Activated naive CD8-positive, alpha-beta T cell treated with anti-CD3 and anti-CD28 coated beads, Interleukin-2, amount 50 U/mL, for 24 hours (primary cell): ENCODE measurements around the gene ABCC8.

Experiments used
- ATAC-seq: fragments of 150-1000 bp; cut with Tn5 transposase; one replicate; pipeline ENCODE4 v1.10.0; 2021
- DNase-seq: peaks from one replicate; pipeline ENCODE4 v3.0.0; 2021
- H3K27ac Mint-ChIP-seq: one replicate; pipeline ENCODE4 v1.8.0; 2021; ENCODE audit warnings: mild to moderate bottlenecking, mixed read lengths
- H3K27me3 Mint-ChIP-seq: one replicate; pipeline ENCODE4 v1.8.0; 2021; ENCODE audit warnings: mixed read lengths
- H3K36me3 Mint-ChIP-seq: one replicate; pipeline ENCODE4 v1.8.0; 2021; ENCODE audit warnings: low read depth, mixed read lengths
- H3K4me1 Mint-ChIP-seq: one replicate; pipeline ENCODE4 v1.8.0; 2021; ENCODE audit warnings: mixed read lengths
- H3K4me3 Mint-ChIP-seq: one replicate; pipeline ENCODE4 v1.8.0; 2021; ENCODE audit warnings: mild to moderate bottlenecking, moderate library complexity, mixed read lengths
- H3K9me3 Mint-ChIP-seq: one replicate; pipeline ENCODE4 v1.8.0; 2021; ENCODE audit warnings: mixed read lengths

ABCC8 gene

GRCh38 chr11:17378655-17379054 is 98.0 kb downstream of the ABCC8 start:
- Mint-ChIP-seq H3K36me3 (peaks cover 5% of the 10 kb centered on the region), H3K27ac (no peak overlapping the region), H3K4me3 (no peak overlapping the region), H3K4me1 (no peaks in the 10 kb centered on the region), H3K9me3 (peaks cover 3% of the 10 kb centered on the region), H3K27me3 (no peaks in the 10 kb centered on the region)
- DNase-seq (no peak), ATAC-seq (no peak)

DNA sequence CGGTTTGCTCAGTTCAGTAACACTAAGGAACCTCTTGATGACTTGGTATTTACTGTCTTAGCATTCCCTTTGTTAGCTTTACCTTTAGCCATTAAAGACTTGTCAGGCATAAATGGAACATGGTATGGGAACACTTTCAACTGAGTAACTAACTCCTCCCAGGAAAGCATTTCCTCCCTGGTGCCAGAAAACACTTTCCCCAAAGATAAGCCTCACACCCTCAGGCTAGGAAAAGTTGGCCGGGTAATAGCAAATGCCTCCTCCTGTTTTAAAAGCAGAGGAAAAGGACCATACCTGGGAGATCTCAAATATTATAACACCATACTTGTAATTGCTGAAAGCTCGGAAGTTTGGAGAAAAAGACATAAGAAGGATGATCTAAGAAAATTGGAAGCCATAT is 100.2 kb downstream of the ABCC8 start:
- H3K36me3 Mint-ChIP-seq: peaks cover 23% of the 10 kb centered on the region
- no peaks in the 10 kb centered on the region for H3K27me3 Mint-ChIP-seq
- no peak overlapping the region for H3K27ac Mint-ChIP-seq
- ATAC-seq: no peak
- DNase-seq: no peak
- no peak overlapping the region for H3K4me3 Mint-ChIP-seq
- no peaks in the 10 kb centered on the region for H3K4me1 Mint-ChIP-seq
- H3K9me3 Mint-ChIP-seq: peaks cover 19% of the 10 kb centered on the region

DNA sequence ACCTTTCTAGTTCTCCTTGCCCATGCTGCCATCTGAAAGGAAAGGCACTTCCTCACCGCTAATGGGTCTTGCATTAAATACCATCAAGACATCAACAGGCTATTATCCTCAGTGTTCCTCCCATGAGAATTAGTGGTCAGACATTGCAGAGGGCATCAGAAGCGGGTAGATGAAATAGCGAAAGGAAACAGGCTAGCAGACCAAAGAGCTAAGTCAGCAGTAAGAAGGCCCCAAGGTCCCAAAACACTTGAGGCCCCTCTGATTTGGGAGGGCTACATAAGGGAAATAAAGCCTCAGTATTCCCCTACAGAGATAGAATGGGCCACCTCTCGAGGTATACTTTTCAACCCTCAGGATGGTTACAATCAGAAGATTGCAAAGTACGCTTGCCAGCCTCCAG is 101.1 kb downstream of the ABCC8 start:
- H3K4me1 Mint-ChIP-seq: no peaks in the 10 kb centered on the region
- no peaks in the 10 kb centered on the region for H3K27me3 Mint-ChIP-seq
- DNase-seq (no peak), ATAC-seq (no peak)
- H3K27ac Mint-ChIP-seq: no peak overlapping the region
- H3K4me3 Mint-ChIP-seq: no peak overlapping the region
- peaks cover 29% of the 10 kb centered on the region for H3K9me3 Mint-ChIP-seq
- H3K36me3 Mint-ChIP-seq: peaks cover 32% of the 10 kb centered on the region

DNA sequence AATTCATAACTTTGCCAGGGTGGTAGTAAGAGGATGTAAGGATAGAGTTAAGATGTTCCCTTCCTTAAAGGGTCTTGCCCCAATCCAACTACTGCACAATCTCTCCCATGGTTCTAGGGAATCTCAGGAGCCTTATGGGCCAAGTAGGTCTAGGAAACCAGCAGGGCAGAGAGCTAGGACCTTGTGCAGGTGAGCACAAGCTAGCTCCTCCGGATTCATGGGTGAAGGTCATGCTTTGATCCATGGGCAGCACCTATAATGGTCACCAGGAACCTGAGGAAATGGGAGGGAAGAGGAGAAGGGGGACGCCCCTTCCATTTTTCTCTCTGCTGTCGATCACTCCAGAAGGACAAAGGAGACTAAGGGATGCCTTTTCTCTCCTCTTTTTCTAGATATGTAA is 105.0 kb downstream of the ABCC8 start:
- no peak overlapping the region for H3K4me3 Mint-ChIP-seq
- ATAC-seq: no peak
- H3K36me3 Mint-ChIP-seq: peaks cover 68% of the 10 kb centered on the region
- peaks cover 13% of the 10 kb centered on the region for H3K4me1 Mint-ChIP-seq
- H3K27me3 Mint-ChIP-seq: no peaks in the 10 kb centered on the region
- no peak overlapping the region for H3K27ac Mint-ChIP-seq
- no peak for DNase-seq
- H3K9me3 Mint-ChIP-seq: peaks cover 52% of the 10 kb centered on the region

DNA sequence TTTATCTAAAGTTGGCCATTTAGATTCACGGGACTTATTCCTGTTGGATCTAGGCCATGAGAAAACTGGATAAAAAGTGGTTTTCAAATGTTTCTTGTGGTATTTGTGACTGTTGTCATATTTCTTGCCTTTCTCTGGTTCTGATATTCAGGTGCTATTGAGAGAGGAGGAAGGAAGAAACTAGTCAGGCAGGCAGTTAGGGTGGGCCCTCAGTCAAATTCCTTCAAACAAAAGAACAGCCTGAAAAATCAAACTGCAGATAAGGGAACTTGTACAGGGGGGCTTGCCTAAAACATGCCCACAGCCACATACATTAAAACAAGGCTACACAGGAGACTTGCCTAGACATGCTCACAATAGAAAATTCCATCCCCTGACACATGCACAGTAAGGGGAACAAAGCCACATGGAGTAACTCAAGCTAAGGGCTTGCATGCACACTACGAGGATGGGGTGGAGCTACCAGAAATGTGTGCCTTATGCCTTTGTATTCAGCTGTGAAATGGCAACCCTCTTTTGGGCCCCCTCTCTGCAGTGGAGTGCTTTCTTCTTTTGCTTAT is 106.9 kb downstream of the ABCC8 start:
- Mint-ChIP-seq H3K9me3 (peaks cover 52% of the 10 kb centered on the region), H3K4me1 (peaks cover 13% of the 10 kb centered on the region), H3K27me3 (no peaks in the 10 kb centered on the region), H3K27ac (no peak overlapping the region), H3K4me3 (no peak overlapping the region), H3K36me3 (peaks cover 68% of the 10 kb centered on the region)
- no peak for DNase-seq
- ATAC-seq: no peak

- ATAC-seq: no peak
- no peak for DNase-seq
- H3K9me3 Mint-ChIP-seq: peaks cover 49% of the 10 kb centered on the region
- H3K4me1 Mint-ChIP-seq: peaks cover 13% of the 10 kb centered on the region
- no peak overlapping the region for H3K27ac Mint-ChIP-seq
- no peaks in the 10 kb centered on the region for H3K27me3 Mint-ChIP-seq
- no peak overlapping the region for H3K4me3 Mint-ChIP-seq
- peaks cover 68% of the 10 kb centered on the region for H3K36me3 Mint-ChIP-seq
These were observed 107.6 kb downstream of the ABCC8 start for GRCh38 chr11:17369094-17369493.

DNA sequence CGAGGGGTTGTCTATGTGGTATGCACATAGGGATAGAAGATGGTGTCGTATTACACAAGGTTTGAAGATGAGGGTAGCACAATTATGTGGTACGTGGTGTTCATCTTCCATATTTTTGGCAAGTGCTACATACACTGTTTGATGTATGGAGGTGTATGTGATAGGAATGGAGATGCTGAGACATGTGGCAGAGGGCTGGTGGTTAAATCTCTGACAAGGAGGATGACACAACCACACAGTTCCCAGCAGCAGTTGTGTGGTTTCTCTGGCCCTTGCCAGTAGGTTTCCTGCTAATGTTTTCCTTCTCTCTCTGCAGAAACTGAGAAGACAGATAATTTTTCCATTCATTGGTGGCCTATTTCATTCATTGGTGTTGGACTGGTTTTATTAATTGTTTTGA is 108.1 kb downstream of the ABCC8 start:
- Mint-ChIP-seq H3K4me3 (no peak overlapping the region), H3K27me3 (no peaks in the 10 kb centered on the region), H3K4me1 (peaks cover 13% of the 10 kb centered on the region), H3K27ac (no peak overlapping the region), H3K9me3 (peaks cover 49% of the 10 kb centered on the region), H3K36me3 (peaks cover 72% of the 10 kb centered on the region)
- DNase-seq: no peak
- ATAC-seq: no peak

GRCh38 chr11:17366495-17366894 is 110.2 kb downstream of the ABCC8 start:
- peaks cover 13% of the 10 kb centered on the region for H3K4me1 Mint-ChIP-seq
- no peak overlapping the region for H3K4me3 Mint-ChIP-seq
- no peaks in the 10 kb centered on the region for H3K27me3 Mint-ChIP-seq
- peaks cover 33% of the 10 kb centered on the region for H3K9me3 Mint-ChIP-seq
- H3K27ac Mint-ChIP-seq: no peak overlapping the region
- peaks cover 67% of the 10 kb centered on the region for H3K36me3 Mint-ChIP-seq
- DNase-seq: no peak
- no peak for ATAC-seq

GRCh38 chr11:17354601-17354991 is 122.0 kb downstream of the ABCC8 start:
- Mint-ChIP-seq H3K27me3 (no peaks in the 10 kb centered on the region), H3K36me3 (peaks cover 30% of the 10 kb centered on the region), H3K4me3 (peak overlapping the region; percentile 92), H3K27ac (peak overlapping the region; percentile 32), H3K9me3 (peaks cover 3% of the 10 kb centered on the region), H3K4me1 (peaks cover 39% of the 10 kb centered on the region)
- peak; percentile 77 for DNase-seq
- ATAC-seq: no peak

- DNase-seq (no peak), ATAC-seq (no peak)
- Mint-ChIP-seq H3K4me3 (peak overlapping the region; percentile 92), H3K27me3 (no peaks in the 10 kb centered on the region), H3K27ac (peak overlapping the region; percentile 94), H3K4me1 (peaks cover 39% of the 10 kb centered on the region), H3K36me3 (peaks cover 25% of the 10 kb centered on the region), H3K9me3 (peaks cover 1% of the 10 kb centered on the region)
These were observed 122.6 kb downstream of the ABCC8 start for GRCh38 chr11:17353821-17354600.

GRCh38 chr11:17352950-17353820 is 123.5 kb downstream of the ABCC8 start:
- H3K27ac Mint-ChIP-seq: peak overlapping the region; percentile 94
- no peaks in the 10 kb centered on the region for H3K27me3 Mint-ChIP-seq
- peak overlapping the region; percentile 92 for H3K4me3 Mint-ChIP-seq
- H3K4me1 Mint-ChIP-seq: peaks cover 39% of the 10 kb centered on the region
- DNase-seq (peak; percentile 75), ATAC-seq (peak; percentile 58)
- no peaks in the 10 kb centered on the region for H3K9me3 Mint-ChIP-seq
- peaks cover 20% of the 10 kb centered on the region for H3K36me3 Mint-ChIP-seq

- peak; percentile 63 for DNase-seq
- Mint-ChIP-seq H3K27ac (peak within 1 kb of the TSS; percentile 94), H3K9me3 (no peaks in the 10 kb centered on the region), H3K4me3 (peak within 1 kb of the TSS; percentile 92), H3K4me1 (peaks cover 39% of the 10 kb centered on the region), H3K36me3 (peaks cover 9% of the 10 kb centered on the region), H3K27me3 (no peaks in the 10 kb centered on the region)
- peak; percentile 38 for ATAC-seq
These were observed 125.0 kb downstream of the ABCC8 start, which contains the start of gene NCR3LG1 for GRCh38 chr11:17351510-17352176. NCR3LG1 (plus strand) TSS chr11:17351800; CDS start chr11:17351970, 170 bp downstream.

- ATAC-seq: no peak
- H3K27me3 Mint-ChIP-seq: no peaks in the 10 kb centered on the region
- H3K9me3 Mint-ChIP-seq: no peaks in the 10 kb centered on the region
- peak overlapping the region; percentile 94 for H3K27ac Mint-ChIP-seq
- peak overlapping the region; percentile 92 for H3K4me3 Mint-ChIP-seq
- H3K36me3 Mint-ChIP-seq: peaks cover 5% of the 10 kb centered on the region
- DNase-seq: no peak
- peaks cover 39% of the 10 kb centered on the region for H3K4me1 Mint-ChIP-seq
These were observed 125.5 kb downstream of the ABCC8 start for GRCh38 chr11:17351172-17351509.

GRCh38 chr11:17350455-17351171 is 126.0 kb downstream of the ABCC8 start:
- Mint-ChIP-seq H3K27ac (peak overlapping the region; percentile 94), H3K27me3 (no peaks in the 10 kb centered on the region), H3K36me3 (peaks cover 5% of the 10 kb centered on the region), H3K4me3 (peak overlapping the region; percentile 92), H3K9me3 (no peaks in the 10 kb centered on the region), H3K4me1 (peaks cover 39% of the 10 kb centered on the region)
- ATAC-seq (peak; percentile 53), DNase-seq (no peak)
